Vagina (tissue), 2 donors: ENCODE measurements around the gene NKTR.

ENCODE experiments used
- CTCF ChIP-seq, 3 experiments: fragments of 450-650 bp in 2 of 3; fragments of 200-600 bp in 1 of 3; sonication (generic) in 1 of 3; IDR thresholded peaks; one replicate each; pipeline ENCODE4 v1.5.1; 2017 to 2019; ENCODE audit warnings: antibody characterized with exemption in 3 of 3, mild to moderate bottlenecking in 2 of 3, moderate library complexity in 2 of 3
- POLR2A ChIP-seq, 2 donors: fragments of 450-650 bp; IDR thresholded peaks; one replicate each; pipeline ENCODE4 v1.6.1; 2017; ENCODE audit warnings: antibody characterized with exemption in 2 of 2, mild to moderate bottlenecking in 2 of 2, moderate library complexity in 2 of 2
- POLR2AphosphoS5 ChIP-seq, 2 donors: sonication (generic); formaldehyde crosslinking; IDR thresholded peaks; one replicate each; pipeline ENCODE4 v1.9.0; 2017; ENCODE audit warnings: antibody characterized with exemption in 2 of 2, mild to moderate bottlenecking in 2 of 2, low read depth in 1 of 2; ENCODE audit not compliant: insufficient read depth in 1 of 2

DNA sequence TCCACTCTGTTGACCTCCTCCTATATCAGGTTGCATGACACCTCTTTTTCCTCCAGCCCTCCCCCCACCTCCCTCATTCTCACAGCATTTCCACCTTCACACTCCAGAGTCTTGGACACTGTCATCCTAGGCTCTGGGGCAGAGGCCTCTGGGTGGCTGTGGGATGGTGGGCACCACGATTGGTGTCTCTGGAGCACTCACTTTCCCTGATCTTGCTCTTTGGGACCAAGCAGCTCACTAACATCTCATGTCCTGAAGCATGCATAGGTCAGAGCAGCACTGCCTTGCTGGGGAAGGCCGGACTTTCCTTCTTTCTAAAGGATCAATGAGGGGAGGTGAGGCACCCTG lies 67.9 kb downstream of the NKTR start:
- no peak for TF ChIP-seq POLR2A (IDR thresholded peaks at IDR 0.05)
- no peak for TF ChIP-seq CTCF (IDR thresholded peaks at IDR 0.05)
- no peak for TF ChIP-seq POLR2AphosphoS5 (IDR thresholded peaks at IDR 0.05; ENCODE audit: insufficient read depth in 1 of 2, low read depth in 1 of 2)
